HAP-1 (cell line): ENCODE results near the gene DAP.
"Not testable (repeated sequence)": the region's sequence is repeated elsewhere in the genome, so short reads cannot be mapped to it uniquely, and the experiment has no call there.

Experiments used
- DNase-seq, 2 experiments: peaks; one replicate each; pipeline ENCODE4 v3.0.0-alpha.2; 2016 to 2020; ENCODE audit warnings: low spot score in 2 of 2
- H3K27me3 ChIP-seq: fragments of 250-450 bp; sonication (Bioruptor Pico); 2 replicates; pipeline ENCODE4 v1.5.1; 2020; ENCODE audit warnings: low read depth, mild to moderate bottlenecking, moderate library complexity
- H3K36me3 ChIP-seq: fragments of 250-450 bp; sonication (Bioruptor Pico); replicated peaks from 2 replicates; pipeline ENCODE4 v1.5.1; 2020; ENCODE audit warnings: mild to moderate bottlenecking
- H3K4me1 ChIP-seq: fragments of 250-450 bp; sonication (Bioruptor Pico); 2 replicates; pipeline ENCODE4 v1.5.1; 2020; ENCODE audit warnings: mild to moderate bottlenecking
- H3K4me3 ChIP-seq: fragments of 250-450 bp; sonication (Bioruptor Pico); 2 replicates; pipeline ENCODE4 v1.5.1; 2020; ENCODE audit warnings: mild to moderate bottlenecking, moderate library complexity
- H3K9me3 ChIP-seq: fragments of 250-450 bp; sonication (Bioruptor Pico); 2 replicates; pipeline ENCODE4 v1.5.1; 2020; ENCODE audit warnings: mild to moderate bottlenecking, moderate library complexity
- in situ Hi-C: fragments of 300-500 bp; cut with MboI; formaldehyde crosslinking; loops from 3 replicates; pipeline ENCODE4 v1.14.3; 2020; ENCODE audit warnings: low sequenced_read_pairs, inconsistent platforms, mixed read lengths

Gene DAP

DNA sequence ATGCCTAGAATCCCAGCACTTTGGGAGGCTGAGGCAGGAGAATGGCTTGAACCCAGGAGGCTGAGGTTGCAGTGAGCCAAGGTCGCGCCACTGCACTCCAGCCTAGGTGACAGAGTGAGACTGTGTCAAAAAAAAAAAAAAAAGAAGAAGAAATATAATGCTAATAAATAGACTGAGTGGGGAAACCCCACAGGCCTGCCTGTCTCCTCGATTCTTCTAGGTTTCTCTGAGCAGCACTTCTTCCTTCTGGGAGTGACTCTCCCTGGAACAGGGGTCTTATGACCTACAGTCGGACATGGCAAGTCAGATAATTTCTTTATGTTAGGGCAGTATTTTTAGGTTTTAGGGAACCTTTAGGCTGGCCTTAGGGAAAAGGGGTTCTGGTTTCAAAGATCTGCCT, 130.3 kb downstream of the DAP start:
- H3K36me3 ChIP-seq, H3K4me1 ChIP-seq, H3K9me3 ChIP-seq, DNase-seq, H3K4me3 ChIP-seq, in situ Hi-C loops, H3K27me3 ChIP-seq: not testable (repeated sequence)

DNA sequence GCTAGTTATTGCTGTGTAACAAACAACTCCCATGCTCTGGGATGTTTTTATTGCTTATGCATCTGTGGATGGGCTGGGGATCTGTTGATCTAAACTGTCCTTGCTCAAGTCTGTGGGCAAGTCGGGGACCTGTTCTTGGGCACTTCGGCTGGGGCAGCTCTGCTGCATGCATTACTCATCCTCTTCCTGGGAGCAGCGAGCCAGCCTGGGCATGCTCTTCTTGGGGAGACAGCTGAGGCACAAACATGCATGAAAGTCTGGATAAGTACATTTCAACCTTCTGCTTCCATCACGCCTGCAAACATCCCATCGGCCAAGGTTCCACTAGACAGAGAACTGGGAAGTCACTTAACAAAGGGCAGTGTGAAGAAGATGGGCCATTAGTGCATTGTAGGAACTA, 130.9 kb downstream of the DAP start:
- H3K4me3 ChIP-seq: no peak overlapping the region
- peaks cover 3% of the 10 kb centered on the region; the same call in 1 of the 2 replicates for H3K4me1 ChIP-seq
- H3K27me3 ChIP-seq: no peaks in the 10 kb centered on the region
- in situ Hi-C loops: no loop called here
- no peak for DNase-seq
- H3K36me3 ChIP-seq: no peaks in the 10 kb centered on the region
- no peaks in the 10 kb centered on the region for H3K9me3 ChIP-seq

DNA sequence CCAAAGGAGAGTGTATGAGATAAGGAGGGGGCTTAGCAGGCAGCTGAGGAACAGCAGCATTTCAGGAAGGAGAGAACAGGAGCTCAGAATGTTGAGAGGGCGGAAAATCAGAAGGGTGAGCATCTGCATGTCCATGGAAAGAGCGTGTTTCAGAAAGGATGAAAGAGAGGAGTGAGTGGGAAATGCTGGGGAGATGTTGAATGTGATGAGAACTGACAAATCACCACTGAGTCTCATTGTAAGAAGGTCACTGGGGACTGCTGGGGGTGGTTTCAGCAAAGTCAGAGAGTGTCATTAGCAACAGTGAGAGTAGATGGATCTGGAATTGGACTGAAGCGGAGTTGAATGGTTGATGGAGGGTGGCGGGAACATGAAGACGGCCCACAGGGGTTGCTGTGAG, 131.4 kb downstream of the DAP start:
- H3K4me1 ChIP-seq: peaks cover 3% of the 10 kb centered on the region; the same call in 1 of the 2 replicates
- DNase-seq: no peak
- no peaks in the 10 kb centered on the region for H3K27me3 ChIP-seq
- no peak overlapping the region for H3K4me3 ChIP-seq
- H3K9me3 ChIP-seq: no peaks in the 10 kb centered on the region
- no peaks in the 10 kb centered on the region for H3K36me3 ChIP-seq
- in situ Hi-C loops: loop anchor here (5.0 kb wide), 1 partner anchor 177 kb away; no protein-coding TSS in a partner anchor
